RPMI8226 (cell line): ENCODE results near the gene LCAT.
"Not testable (repeated sequence)": the region's sequence is repeated elsewhere in the genome, so short reads cannot be mapped to it uniquely, and the experiment has no call there.

Experiments used
- DNase-seq: peaks from one replicate; pipeline ENCODE4 v3.0.0-alpha.2; 2015

LCAT gene, protein sequence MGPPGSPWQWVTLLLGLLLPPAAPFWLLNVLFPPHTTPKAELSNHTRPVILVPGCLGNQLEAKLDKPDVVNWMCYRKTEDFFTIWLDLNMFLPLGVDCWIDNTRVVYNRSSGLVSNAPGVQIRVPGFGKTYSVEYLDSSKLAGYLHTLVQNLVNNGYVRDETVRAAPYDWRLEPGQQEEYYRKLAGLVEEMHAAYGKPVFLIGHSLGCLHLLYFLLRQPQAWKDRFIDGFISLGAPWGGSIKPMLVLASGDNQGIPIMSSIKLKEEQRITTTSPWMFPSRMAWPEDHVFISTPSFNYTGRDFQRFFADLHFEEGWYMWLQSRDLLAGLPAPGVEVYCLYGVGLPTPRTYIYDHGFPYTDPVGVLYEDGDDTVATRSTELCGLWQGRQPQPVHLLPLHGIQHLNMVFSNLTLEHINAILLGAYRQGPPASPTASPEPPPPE

DNA sequence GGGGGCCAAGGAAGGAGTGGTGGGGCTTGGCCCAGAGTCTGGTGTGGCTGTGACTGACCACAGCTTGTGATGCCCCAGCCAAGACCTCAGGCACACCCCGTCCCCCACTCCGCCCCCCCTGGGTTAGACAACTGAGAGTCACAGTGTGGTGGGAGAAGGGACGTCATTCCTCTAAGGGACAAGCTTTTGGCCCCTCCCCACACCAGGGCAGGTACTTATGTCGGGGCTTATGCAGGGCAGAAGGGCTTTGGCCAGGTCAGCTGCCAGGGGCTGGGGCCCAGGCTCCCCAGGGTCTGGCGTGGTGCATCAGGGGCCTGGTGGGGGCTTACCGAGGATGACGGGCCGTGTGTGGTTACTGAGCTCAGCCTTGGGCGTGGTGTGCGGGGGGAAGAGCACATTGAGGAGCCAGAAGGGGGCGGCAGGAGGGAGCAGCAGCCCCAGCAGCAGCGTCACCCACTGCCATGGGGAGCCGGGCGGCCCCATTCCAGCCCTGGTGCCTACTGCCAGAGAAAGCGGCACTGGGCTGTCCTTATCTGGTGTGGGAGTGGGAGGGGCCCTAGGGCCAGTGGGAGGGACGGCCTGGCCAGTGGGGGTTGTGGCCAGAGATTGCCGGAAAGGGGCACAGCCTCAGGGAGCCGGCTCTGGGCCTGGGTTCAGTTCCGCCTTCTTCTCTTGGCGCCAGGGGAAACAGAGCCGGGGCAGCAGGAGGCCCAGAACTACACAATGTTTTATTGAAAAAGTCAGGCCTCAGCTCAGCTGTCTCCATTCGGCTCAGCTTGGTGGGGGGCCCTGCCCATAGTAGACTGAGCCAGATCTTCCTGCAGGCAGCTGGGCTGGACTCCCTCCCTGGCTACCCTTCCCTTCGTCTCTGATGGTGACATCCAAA, at the start of gene LCAT:
Gene LCAT, minus strand, starts transcription at position 502 of the 886 bp plus-strand sequence. Its CDS starts 19 bp downstream, at position 483.
- no peak for DNase-seq

DNA sequence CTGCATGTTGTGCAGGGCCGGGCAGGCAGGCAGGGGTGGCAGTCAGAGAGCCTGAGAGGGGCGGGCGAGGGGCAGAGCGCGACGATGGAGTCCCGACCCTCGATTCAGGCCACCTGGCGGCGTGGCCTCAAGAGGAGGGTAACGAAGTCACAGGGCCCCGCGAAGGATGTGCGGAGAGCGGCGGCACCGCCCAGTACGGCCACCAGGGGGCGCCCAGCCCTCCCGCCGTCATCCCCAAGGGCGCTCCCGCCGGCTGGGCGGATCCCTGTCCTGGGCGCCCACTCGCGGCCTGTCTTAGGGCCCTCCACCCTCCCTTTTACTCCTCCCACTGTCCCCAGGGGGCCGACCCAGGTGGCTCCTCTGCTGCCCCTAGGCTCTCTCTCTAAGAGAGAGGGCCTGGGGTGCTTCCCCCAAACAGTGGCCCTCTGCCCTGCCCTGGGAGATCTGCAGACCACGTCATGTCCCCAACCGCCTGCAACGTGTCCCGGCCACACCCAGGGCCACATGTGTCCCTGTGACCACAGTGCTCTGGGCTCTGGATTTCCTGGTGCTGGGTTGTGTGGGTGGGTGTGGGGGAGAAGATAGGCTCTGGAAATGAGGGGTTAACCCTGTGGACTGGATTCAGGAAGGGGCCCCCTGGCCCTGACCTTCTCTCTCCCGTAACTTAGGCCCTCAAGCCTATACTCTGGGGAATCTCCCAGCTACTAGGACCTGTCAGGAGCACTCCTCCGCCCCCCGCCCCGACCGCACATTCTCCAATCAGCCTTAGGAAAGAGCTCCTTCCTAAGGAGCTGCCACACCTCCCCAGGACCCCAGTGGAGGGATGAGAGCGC, 49.5 kb upstream of the LCAT start:
- DNase-seq: peak; percentile 89

DNA sequence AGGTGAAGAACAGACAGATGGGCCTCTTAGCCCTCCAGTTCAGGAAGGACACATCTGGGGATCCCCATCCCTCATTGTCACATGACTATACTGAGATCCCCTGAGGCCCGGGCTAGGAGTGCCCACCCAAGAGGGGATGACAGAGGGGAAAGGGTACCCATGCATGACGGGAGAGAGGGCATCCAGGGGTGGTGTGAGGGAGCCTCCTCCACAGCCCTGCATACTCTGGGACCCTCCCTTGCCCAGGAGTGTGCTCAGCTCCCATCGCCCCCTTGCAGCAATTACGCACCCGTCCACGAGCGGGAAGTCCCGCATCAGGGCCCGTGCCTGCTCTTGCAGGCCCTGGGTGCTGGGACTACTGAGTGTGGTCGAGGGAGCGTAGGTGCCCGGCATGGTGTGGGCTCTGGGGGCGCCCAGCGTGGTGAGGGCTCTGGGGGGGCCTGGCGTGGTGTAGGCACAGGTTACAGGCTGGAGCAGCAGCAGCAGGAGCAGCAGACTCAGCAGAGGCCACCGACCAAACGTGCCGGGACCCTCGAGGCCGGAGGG, 48.8 kb upstream of the LCAT start:
- no peak for DNase-seq

DNA sequence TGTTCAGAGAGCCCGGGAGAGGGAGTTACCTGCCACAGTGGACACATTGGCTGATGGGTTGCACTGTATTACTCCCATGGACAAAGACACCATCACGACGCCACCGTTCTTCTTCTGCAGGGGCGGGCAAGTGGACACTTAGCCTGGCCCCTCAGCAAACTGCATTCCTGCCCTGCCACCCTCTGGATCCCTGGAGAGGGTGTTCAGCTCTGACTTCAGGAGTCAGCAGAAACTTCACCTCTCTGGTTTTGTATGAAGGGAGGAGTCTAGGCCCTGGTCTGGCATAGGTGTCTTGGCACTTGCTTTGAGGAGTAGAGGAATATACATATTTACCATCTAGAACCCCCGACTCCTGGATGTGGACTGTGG, 46.1 kb upstream of the LCAT start:
- DNase-seq: peak; percentile 29

DNA sequence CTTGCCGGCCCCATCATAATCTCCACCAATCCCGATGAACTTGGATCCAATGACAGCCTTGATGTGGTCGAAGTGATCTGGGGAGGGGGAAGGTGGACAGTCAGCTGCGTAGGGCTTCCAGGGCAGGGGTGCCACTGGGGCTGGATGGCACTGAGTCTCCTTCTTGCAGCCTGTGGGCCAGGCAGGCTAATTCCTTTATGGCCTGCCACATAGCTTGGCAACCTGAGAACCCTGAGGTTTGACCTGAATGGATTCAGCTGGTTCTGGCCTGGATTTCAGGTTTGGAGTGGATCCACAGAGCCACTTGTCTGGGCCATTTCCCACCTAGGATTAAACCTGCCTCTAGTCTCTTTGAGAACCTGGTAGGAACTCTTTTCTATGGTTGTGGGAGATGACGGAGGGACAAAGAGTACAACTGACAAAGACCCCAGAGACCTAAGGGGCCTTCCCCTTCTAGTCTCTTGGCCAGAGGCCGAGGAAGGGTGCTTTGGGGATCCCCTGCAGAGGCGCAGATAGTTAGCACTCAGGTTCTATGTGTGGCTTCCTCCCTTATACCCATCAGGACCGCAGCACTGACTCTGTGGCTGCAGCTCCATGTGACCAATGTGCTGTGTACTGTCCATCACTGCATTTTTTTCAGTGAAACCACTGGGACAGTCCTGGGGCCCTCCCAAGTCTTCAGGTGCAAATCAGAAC, 45.5 kb upstream of the LCAT start:
- peak; percentile 19 for DNase-seq

DNA sequence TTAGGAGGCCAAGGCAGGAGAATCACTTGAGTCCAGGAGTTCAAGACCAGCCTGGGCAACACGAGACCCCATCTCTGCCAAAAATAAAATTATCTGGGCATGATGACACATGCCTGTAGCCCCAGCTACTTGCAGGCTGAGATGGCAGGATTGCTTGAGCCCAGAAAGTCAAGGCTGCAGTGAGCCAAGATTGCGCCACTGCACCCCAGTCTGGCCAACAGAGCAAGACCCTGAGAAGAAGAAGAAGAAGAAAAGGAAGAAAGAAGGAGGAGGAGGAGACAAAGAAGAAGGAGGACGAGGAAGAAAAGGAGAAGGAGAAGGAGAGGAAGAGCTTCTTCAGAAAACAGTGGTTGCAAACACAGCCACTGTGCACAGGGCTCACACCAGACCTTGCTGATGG, 44.8 kb upstream of the LCAT start:
- no peak for DNase-seq

DNA sequence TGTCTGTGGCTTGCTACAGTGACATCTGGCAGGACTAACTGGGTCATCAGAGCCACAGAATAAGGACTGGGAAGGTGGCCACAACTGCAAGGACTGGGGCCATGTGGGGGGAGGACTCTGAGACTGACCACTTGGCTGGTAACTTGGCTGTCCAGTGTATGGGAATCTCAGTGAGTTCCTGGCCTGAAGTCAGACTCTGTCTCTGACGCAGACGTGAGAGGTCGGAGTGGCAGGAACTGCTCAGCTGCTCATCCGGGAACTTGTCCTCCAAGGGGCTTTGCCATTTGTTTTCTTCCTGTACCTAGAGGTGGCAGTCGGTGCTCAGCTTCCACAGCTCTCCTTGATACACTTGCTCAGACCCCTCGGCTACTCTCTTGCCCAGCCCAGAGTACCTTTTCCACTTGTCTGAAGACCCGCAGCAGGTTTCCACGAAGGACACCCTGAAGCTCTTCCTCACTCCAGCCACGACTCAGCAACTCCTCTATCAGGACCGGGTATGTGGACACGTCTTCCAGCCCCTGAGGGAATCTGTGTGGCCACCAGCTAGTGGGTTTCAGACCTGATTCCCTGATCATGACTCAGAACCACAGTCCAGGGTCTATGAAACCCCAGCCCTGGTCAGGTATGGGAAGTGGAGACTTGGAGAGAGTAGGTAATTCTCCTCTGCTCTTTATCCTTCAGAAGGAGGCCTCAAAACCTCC, 43.7 kb upstream of the LCAT start:
- DNase-seq: no peak

DNA sequence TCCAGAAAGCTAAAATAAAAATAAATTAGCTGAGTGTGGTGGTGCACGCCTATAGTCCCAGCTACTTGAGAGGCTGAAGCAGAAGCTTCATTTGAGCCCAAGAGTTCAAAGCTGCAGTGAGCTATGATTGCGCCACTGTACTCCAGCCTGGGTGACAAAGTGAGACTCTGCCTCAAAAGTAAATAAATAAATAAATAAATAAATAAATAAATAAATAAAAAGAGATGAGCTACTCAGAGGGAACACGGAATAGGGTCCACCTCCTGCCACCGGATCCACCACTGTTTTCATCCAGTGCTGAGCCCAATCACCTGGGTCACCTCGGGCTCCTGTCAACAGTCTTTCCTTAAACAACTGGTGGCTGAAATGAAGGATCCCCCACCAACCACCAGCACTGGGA, 43.0 kb upstream of the LCAT start:
- DNase-seq: no peak

DNA sequence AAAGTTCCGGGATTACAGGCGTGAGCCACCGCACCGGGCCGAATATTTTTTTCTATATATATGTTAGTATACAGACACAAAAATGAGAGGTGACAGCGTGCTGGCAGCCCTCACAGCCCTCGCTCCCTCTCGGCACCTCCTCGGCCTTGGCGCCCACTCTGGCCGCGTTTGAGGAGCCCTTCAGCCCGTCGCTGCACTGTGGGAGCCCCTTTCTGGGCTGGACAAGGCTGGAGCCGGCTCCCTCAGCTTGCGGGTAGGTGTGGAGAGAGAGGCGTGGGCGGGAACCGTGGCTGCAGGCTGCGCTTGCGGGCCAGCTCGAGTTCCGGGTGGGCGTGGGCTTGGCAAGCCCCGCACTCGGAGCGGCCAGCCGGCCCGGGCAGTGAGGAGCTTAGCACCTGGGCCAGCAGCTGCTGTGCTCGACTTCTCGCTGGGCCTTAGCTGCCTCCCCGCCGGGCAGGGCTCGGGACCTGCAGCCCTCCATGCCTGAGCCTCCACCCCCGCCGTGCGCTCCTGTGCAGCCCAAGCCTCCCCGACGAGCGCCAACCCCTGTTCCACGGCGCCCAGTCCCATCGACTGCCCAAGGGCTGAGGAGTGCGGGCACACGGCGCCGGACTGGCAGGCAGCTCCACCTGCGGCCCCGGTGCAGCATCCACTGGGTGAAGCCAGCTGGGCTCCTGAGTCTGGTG, 38.2 kb upstream of the LCAT start:
- DNase-seq: no peak

DNA sequence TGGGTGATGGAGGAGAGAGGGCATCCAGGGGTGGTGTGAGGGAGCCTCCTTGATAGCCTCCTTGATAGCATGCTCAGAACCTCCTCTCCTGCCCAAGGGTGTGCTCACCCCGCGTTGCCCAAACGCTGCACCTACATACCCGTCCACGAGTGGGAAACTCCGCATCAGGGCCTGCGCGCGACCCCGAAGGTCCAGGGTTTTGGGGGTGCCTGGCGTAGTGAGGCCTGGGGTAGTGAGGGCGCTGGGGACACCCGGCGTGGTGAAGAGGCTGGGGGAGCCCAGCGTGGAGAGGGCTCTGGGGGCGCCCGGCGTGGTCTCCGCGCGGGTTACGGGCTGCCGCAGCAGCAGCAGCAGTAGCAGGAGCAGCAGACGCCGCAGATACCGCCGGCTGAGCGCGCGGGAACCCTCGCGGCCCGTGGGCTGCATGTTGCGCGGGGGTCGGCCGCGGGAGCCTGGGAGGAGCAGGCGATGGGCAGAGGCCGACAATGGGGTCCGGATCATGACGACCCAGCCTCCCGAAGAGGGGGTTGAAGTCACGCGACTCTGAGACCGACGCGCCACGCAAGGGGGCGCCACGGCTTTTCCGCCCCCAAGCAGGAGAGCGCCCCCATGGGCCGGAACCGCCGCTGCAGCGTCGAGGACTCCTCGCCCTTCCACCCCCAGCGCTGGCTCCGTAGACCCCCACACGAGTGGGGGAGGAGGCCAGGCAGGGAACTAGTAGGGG, 36.2 kb upstream of the LCAT start, which contains the start of gene DPEP3:
Gene DPEP3, minus strand, starts transcription at position 545 of the 724 bp plus-strand sequence. Its CDS starts 119 bp downstream, at position 426.
- no peak for DNase-seq

DNA sequence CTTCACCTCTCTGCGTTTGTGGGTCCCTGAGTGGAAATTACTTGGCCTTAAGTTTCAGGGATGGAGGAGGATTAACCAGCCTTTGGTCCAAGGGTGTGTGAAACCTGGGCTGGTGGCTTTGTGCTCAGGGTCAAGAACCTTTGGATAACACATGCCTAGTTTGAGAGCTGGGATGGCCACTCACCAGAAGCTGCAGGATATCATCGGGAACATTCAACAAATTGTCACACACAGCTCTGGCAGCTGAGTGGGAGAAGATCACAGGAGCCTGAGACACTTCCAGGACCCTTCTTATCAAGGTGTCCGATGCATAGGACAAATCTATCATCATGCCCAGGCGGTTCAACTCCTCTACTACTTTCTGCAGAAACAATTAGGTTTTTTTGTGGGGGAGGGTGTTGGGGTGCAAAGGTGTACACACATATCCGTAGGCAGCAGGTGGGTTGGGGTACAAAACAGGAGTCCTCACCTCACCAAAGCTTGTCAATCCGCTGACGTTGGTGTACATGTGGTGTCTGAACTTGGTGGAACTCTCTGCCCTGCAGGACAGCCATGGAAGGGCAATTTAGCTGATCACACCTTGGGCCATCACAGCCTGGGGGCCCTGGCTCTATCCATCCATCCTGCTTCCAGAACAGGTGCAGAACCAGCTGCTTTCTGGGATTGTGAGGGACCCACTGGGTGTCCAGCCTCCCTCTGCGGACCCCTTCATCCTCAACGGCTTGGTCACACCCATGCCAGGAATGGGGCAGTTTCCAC, 33.7 kb upstream of the LCAT start:
- no peak for DNase-seq

DNA sequence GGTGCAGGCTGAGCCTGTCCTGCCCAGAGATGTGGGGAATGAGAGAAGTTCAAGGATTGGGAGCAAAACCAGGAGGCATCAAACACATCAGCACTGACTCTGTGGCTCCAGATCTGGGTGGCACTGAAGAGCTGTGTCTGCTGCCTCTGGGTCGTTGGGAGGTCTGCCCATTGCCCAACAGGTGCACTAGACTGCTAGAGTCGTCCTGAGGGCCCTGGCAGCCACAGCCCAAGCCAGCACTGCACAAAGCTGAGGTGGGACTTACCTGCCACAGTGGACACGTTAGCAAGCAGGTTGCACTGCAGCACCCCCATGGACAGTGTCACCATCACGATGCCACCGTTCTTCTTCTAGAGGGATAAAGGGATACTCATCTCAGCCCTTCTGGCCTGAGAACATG, 33.1 kb upstream of the LCAT start:
- peak; percentile 55 for DNase-seq

DNA sequence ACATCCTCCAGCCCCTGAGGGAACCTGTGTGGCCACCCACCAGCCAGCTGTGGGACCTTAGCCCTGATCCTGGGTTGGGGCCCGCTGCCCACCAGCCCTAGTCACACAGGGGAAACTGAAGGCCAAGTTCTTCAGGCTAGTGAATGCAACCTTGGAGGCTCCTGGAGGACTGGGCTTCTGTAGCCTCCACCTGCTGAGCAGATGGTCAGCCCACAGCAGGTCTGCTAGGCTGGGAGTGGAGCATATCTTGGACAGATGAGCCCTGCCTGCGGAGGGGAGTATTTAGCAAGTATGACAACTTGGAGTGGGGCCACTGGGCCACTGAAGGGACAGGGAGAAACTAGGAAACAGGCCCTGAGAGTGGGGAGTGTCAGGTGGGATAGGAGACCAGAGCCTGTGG, 32.3 kb upstream of the LCAT start:
- DNase-seq: no peak

DNA sequence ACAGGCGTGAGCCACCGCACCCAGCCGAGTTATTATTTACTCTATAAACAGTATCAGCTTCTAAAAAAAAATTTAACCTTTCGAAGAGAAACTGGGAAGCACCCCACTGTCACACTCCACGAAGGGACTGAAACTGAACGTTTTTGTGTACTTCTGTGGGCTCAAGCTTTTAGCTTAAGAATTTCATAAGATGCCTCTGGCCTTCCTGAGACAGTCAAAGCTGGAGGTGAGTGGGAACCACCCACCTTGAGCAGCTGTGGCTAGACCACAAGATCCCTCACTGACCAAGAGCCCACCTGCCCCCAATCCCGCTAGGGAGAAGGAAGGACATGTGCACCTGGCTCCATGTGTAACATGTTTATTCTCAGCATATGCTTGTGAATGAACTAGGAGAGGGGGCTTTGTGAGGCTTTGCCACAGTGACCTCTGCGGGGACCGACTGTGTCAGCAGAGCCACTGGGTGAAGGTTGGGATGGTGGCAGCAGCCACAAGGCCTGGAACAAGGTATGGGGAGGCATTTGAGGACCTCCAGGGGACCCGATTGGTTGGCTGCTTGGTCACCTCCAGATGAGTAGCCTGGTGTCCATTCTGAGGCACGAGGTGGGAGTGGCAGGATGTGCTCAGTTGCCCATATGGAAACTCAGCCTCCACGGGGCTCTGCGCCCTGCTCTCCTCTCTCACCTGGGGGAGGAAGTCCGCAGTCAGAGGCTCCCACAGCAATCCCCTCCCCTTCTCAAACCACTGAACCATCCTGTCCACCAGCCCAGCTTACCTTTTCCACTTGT, 31.6 kb upstream of the LCAT start:
- DNase-seq: peak; percentile 63

DNA sequence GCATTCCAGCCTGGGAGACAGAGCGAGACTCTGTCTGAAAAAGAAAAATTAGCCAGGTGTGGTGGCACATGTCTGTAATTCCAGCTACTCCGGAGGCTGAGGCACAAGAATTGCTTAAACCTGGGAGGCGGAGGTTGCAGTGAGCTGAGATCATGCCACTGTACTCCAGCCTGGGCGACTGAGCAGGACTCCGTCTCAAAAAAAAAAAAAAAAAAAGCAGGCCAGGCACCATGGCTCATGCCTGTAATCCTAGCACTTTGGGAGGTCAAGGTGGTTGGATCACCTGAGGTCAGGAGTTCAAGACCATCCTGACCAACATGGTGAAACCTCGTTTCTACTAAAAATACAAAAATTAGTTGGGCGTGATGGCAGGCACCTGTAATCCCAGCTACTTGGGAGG, 28.4 kb upstream of the LCAT start:
- not testable (repeated sequence) for DNase-seq

DNA sequence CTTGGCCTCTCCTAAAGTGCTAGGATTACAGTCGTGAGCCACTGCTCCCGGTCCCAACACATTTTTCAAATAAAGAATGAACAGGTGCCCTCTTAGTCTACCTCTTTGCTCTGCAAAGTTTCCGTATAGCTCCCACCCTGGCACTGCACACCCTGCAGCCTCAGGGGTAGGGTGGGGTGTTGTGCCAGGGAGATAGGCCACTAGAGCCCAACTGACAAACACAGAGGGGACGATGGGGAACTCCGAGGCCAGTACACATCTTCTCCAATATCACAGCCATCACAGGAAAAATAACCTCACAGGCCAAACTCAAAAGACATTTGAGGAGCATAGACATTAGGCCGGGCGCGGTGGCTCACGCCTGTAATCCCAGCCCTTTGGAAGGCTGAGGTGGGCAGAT, 27.2 kb upstream of the LCAT start:
- no peak for DNase-seq

DNA sequence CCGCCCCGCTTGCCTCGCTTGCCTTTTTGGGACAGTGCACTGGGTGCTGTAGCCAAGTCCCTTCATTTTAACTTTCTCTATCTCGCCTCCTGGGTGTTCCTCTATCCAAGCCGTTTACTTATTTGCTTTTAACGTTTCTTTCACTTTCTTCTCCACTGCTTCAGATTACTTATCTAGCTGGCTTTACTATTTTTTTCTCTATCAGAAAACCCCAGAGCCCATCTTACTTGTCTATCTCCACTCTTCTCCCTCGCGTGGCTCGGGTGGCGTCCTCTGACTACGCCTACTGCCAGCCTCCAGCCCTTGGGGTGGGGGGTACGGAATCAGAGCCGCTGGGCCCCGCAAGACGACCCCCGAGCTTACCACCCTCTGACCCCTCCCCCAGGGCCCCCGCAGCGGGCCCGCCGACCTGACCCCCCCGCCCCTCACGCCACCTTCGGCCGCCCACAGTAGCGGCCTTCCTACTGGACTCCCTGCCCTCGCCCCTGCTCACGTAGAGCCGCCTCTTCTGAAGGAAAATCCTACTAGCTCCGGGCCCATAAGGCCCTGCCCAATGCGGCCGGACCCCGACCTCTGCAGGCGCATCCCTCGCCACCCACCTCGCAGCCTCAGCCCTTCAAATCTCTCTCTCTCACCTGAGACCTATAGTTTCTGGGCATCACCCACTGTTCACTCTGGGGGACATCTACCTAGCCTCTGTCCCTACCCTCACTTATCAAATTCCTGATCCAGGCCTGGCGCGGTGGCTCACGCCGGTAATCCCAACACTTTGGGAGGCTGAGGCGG, 25.5 kb upstream of the LCAT start:
- DNase-seq: peak; percentile 44
